Hepatocyte (in vitro differentiated cells): ENCODE results near the gene S100G. TPM values are rescaled to one million over a fixed set of nuclear protein-coding genes. Genes with fewer than 3 reads are reported as not detected.
A peak's percentile ranks its signal among the peaks of the same experiment; 100 is the strongest.
"Not testable (repeated sequence)": the region's sequence is repeated elsewhere in the genome, so short reads cannot be mapped to it uniquely, and the experiment has no call there.

ENCODE experiments used
- DNase-seq: peaks from one replicate; pipeline ENCODE4 v3.0.0-alpha.2; 2016; ENCODE audit warnings: low spot score
- H2AFZ ChIP-seq: fragments of 200-600 bp; sonication (generic); 2 replicates; pipeline ENCODE4 v1.6.0; 2016; ENCODE audit warnings: antibody characterized with exemption, mild to moderate bottlenecking
- H3K27ac ChIP-seq: fragments of 200-600 bp; sonication (generic); 2 replicates; pipeline ENCODE4 v1.5.1; 2016; ENCODE audit warnings: mild to moderate bottlenecking
- H3K27me3 ChIP-seq: fragments of 200-600 bp; sonication (generic); 2 replicates; pipeline ENCODE4 v1.6.1; 2016
- H3K36me3 ChIP-seq: fragments of 200-600 bp; sonication (generic); replicated peaks from 2 replicates; pipeline ENCODE4 v1.5.1; 2016; ENCODE audit warnings: low read depth; ENCODE audit not compliant: insufficient read depth
- H3K4me1 ChIP-seq: fragments of 200-600 bp; sonication (generic); 2 replicates; pipeline ENCODE4 v1.5.1; 2016; ENCODE audit warnings: mild to moderate bottlenecking, moderate library complexity; ENCODE audit not compliant: insufficient read depth
- H3K4me2 ChIP-seq: fragments of 200-600 bp; sonication (generic); 2 replicates; pipeline ENCODE4 v1.6.0; 2016
- H3K4me3 ChIP-seq: fragments of 200-600 bp; sonication (generic); 2 replicates; pipeline ENCODE4 v1.5.1; 2016; ENCODE audit warnings: mild to moderate bottlenecking
- H3K79me2 ChIP-seq: fragments of 200-600 bp; sonication (generic); 2 replicates; pipeline ENCODE4 v1.6.0; 2017; ENCODE audit warnings: mild to moderate bottlenecking
- H3K9me2 ChIP-seq: fragments of 200-600 bp; sonication (generic); replicated peaks from 2 replicates; pipeline ENCODE4 v1.6.0; 2017; ENCODE audit warnings: mild to moderate bottlenecking; ENCODE audit not compliant: insufficient read depth
- H3K9me3 ChIP-seq: fragments of 200-600 bp; sonication (generic); 2 replicates; pipeline ENCODE4 v1.5.1; 2016; ENCODE audit warnings: low read depth, mild to moderate bottlenecking
- H4K20me1 ChIP-seq: fragments of 200-600 bp; sonication (generic); 2 replicates; pipeline ENCODE4 v1.6.0; 2016; ENCODE audit warnings: mild to moderate bottlenecking; ENCODE audit not compliant: insufficient read depth, poor library complexity, severe bottlenecking
- CTCF ChIP-seq: fragments of 200-600 bp; sonication (generic); IDR thresholded peaks from 2 replicates; pipeline ENCODE4 v1.5.1; 2016; ENCODE audit warnings: antibody characterized with exemption, mild to moderate bottlenecking; ENCODE audit not compliant: poor library complexity
- EZH2 ChIP-seq: fragments of 200-600 bp; sonication (generic); IDR thresholded peaks from 2 replicates; pipeline ENCODE4 v1.6.1; 2016; ENCODE audit warnings: antibody characterized with exemption, mild to moderate bottlenecking, borderline replicate concordance
- EZH2phosphoT487 ChIP-seq: fragments of 200-600 bp; sonication (generic); IDR thresholded peaks from one replicate; pipeline ENCODE4 v1.6.1; 2018; ENCODE audit warnings: antibody characterized with exemption, mild to moderate bottlenecking, low read depth, moderate library complexity; ENCODE audit not compliant: unreplicated experiment, severe bottlenecking
- WGBS: methylation state at CpG from one replicate; pipeline ENCODE4 v1.1.6; 2016; ENCODE audit warnings: low lambda C conversion rate; ENCODE audit errors: missing lambda C conversion rate; 5-methylcytosine and 5-hydroxymethylcytosine counted together
- polyA plus RNA-seq: library from polyadenylated mRNA; unstranded; fragments of >200 nt; fragmentation: Nextera tagmentation; extraction: Ambion mirVana; gene quantifications from 2 replicates; pipeline ENCODE4 v1.2.1, GENCODE V29; 2016
- total RNA-seq: library from RNA; depleted of rRNA; stranded (reverse); fragments of >200 nt; gene quantifications from 2 replicates; pipeline ENCODE4 v1.2.3, GENCODE V29; 2014

The S100G gene
- total and polyA plus RNA-seq, 2 experiments from 2014 or later = 4.1 to 35.3 TPM

GRCh38 chrX:16604337-16604736 is 45.6 kb upstream of the S100G start:
- Histone ChIP-seq H3K36me3 (no peaks in the 10 kb centered on the region), H3K27ac (peak overlapping the region; percentile 92), H3K79me2 (peaks cover 5% of the 10 kb centered on the region), H2AFZ (peak overlapping the region; percentile 42), H3K9me3 (no peaks in the 10 kb centered on the region), H3K4me2 (peak overlapping the region; percentile 53), H3K4me3 (no peak overlapping the region), H3K27me3 (no peaks in the 10 kb centered on the region), H3K9me2 (no peaks in the 10 kb centered on the region), H3K4me1 (peaks cover 27% of the 10 kb centered on the region), H4K20me1 (no peaks in the 10 kb centered on the region)
- DNase-seq = no peak
- TF ChIP-seq EZH2phosphoT487 (no peak), EZH2 (no peak), CTCF (no peak)
- WGBS = 75% methylated on average over 2 of the region's 2 CpGs

GRCh38 chrX:16606142-16606720 is 43.7 kb upstream of the S100G start:
- Histone ChIP-seq H3K4me3 (no peak overlapping the region), H3K4me2 (no peak overlapping the region), H3K27me3 (no peaks in the 10 kb centered on the region), H3K27ac (peak overlapping the region; percentile 92), H2AFZ (no peak overlapping the region), H3K79me2 (no peaks in the 10 kb centered on the region), H4K20me1 (no peaks in the 10 kb centered on the region), H3K36me3 (no peaks in the 10 kb centered on the region), H3K9me3 (no peaks in the 10 kb centered on the region), H3K9me2 (no peaks in the 10 kb centered on the region), H3K4me1 (peaks cover 27% of the 10 kb centered on the region)
- WGBS = 80% methylated on average over 4 of the region's 4 CpGs
- TF ChIP-seq CTCF = no peak
- no peak for TF ChIP-seq EZH2phosphoT487
- TF ChIP-seq EZH2 = no peak
- no peak for DNase-seq

GRCh38 chrX:16610121-16610621 is 39.8 kb upstream of the S100G start:
- peaks cover 7% of the 10 kb centered on the region for H3K4me1 ChIP-seq

GRCh38 chrX:16610654-16611053 is 39.3 kb upstream of the S100G start:
- not testable (repeated sequence) for H3K36me3 ChIP-seq, H4K20me1 ChIP-seq, H3K9me3 ChIP-seq, H3K79me2 ChIP-seq, DNase-seq, H3K4me3 ChIP-seq, H3K27me3 ChIP-seq, H2AFZ ChIP-seq, H3K9me2 ChIP-seq, H3K27ac ChIP-seq, H3K4me1 ChIP-seq, H3K4me2 ChIP-seq
- WGBS = 96% methylated on average over 3 of the region's 3 CpGs

More at GRCh38 chrX:16610121-16610621, 39.8 kb upstream of the S100G start:
- H3K36me3 ChIP-seq = no peaks in the 10 kb centered on the region
- no peak overlapping the region for H2AFZ ChIP-seq
- WGBS = 95% methylated on average over 1 of the region's 1 CpG
- H3K27me3 ChIP-seq = no peaks in the 10 kb centered on the region
- H3K27ac ChIP-seq = no peak overlapping the region
- no peaks in the 10 kb centered on the region for H3K9me2 ChIP-seq
- no peaks in the 10 kb centered on the region for H4K20me1 ChIP-seq
- H3K79me2 ChIP-seq = no peaks in the 10 kb centered on the region
- H3K4me2 ChIP-seq = no peak overlapping the region
- TF ChIP-seq EZH2 (no peak), CTCF (no peak), EZH2phosphoT487 (no peak)
- DNase-seq = no peak
- H3K4me3 ChIP-seq = no peak overlapping the region
- no peaks in the 10 kb centered on the region for H3K9me3 ChIP-seq
